Measurements from ENCODE around the gene APOA1.

DNA sequence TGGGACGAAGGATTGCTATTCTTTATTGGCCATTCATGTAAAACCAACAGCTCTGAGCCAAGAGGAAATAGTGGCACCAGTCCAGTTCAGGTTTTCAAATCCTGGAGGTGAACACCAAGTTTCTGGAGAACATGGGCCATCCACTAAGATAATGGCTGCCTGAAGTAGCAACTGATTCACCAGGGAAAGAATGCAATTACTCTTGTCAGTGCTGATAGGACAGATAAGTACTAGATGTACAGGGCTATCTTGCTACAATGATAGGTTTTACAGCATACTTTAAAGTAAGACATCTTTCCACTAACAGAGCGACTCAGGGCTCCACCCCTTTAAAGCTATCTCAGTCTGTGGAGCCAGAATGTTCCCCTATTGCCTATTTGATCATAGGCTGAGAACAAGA, 36.8 kb upstream of the APOA1 start:
- TF ChIP-seq EZH2 (IDR thresholded peaks at IDR 0.05; ENCODE audit: insufficient read depth, poor library complexity, severe bottlenecking): no peak
- no peak for TF ChIP-seq EZH2phosphoT487 (IDR thresholded peaks at IDR 0.05; ENCODE audit: insufficient read depth, low read depth)
